ENCODE measurements around the gene IL36RN.

- TF ChIP-seq CTCF (IDR thresholded peaks at IDR 0.05 in 4 of 5, conservative IDR thresholded peaks at IDR 0.05 in 1 of 5) (no peak), POLR2A (IDR thresholded peaks at IDR 0.05) (no peak)
Measured at GRCh38 chr2:113054066-113054465, 4.9 kb upstream of the IL36RN start.

All from gastrocnemius medialis (tissue), 4 donors.